GM19193 (cell line): Measurements from ENCODE around the gene GAS2L2.

Experiments used
- POLR2A ChIP-seq: IDR thresholded peaks from 4 replicates; pipeline ENCODE4 v1.6.1; 2011; ENCODE audit not compliant: insufficient read depth, insufficient read length; ENCODE audit errors: extremely low read depth

Gene GAS2L2

GRCh38 chr17:35752945-35753764 lies at the start of gene GAS2L2:
Gene GAS2L2, minus strand, starts transcription at chr17:35753239. Its CDS starts 389 bp downstream, at chr17:35752850.
- no peak for TF ChIP-seq POLR2A

GRCh38 chr17:35801583-35802224 lies 48.7 kb upstream of the GAS2L2 start:
- TF ChIP-seq POLR2A, result no peak

GRCh38 chr17:35799942-35800341 lies 46.9 kb upstream of the GAS2L2 start:
- no peak for TF ChIP-seq POLR2A

- no peak for TF ChIP-seq POLR2A
These were observed 44.9 kb upstream of the GAS2L2 start for GRCh38 chr17:35797918-35798317.

GRCh38 chr17:35797370-35797769 lies 44.3 kb upstream of the GAS2L2 start:
- no peak for TF ChIP-seq POLR2A

GRCh38 chr17:35796942-35797341 lies 43.9 kb upstream of the GAS2L2 start:
- TF ChIP-seq POLR2A, result no peak

GRCh38 chr17:35795871-35796265 lies 42.8 kb upstream of the GAS2L2 start:
- TF ChIP-seq POLR2A, result no peak

- no peak for TF ChIP-seq POLR2A
These were observed 42.2 kb upstream of the GAS2L2 start, which contains the start of gene MMP28 for GRCh38 chr17:35795007-35795870. Gene MMP28, minus strand, starts transcription at chr17:35795641. Its CDS starts 264 bp downstream, at chr17:35795377.

- TF ChIP-seq POLR2A, result no peak
These were observed 40.2 kb upstream of the GAS2L2 start for GRCh38 chr17:35793257-35793656.

- TF ChIP-seq POLR2A, result no peak
These were observed 38.8 kb upstream of the GAS2L2 start for GRCh38 chr17:35791681-35792350.

GRCh38 chr17:35790841-35791240 lies 37.8 kb upstream of the GAS2L2 start:
- TF ChIP-seq POLR2A, result no peak

GRCh38 chr17:35788477-35789368 lies 35.7 kb upstream of the GAS2L2 start:
- no peak for TF ChIP-seq POLR2A

GRCh38 chr17:35786941-35787432 lies 33.9 kb upstream of the GAS2L2 start:
- no peak for TF ChIP-seq POLR2A
